Astrocyte (in vitro differentiated cells and primary cell): ENCODE data around the gene TLE1.

Source experiments
- EZH2 ChIP-seq: IDR thresholded peaks from 2 replicates; pipeline ENCODE4 v1.6.1; 2012; ENCODE audit warnings: mild to moderate bottlenecking, low read length, inconsistent platforms; ENCODE audit not compliant: insufficient read depth
- TF ChIP-seq, protein P1 (sequence below): IDR thresholded peaks from 2 replicates; pipeline ENCODE4 v1.5.1; 2011; ENCODE audit warnings: low read depth, mild to moderate bottlenecking, inconsistent platforms, low read length, moderate library complexity; ENCODE audit not compliant: insufficient read depth

DNA sequence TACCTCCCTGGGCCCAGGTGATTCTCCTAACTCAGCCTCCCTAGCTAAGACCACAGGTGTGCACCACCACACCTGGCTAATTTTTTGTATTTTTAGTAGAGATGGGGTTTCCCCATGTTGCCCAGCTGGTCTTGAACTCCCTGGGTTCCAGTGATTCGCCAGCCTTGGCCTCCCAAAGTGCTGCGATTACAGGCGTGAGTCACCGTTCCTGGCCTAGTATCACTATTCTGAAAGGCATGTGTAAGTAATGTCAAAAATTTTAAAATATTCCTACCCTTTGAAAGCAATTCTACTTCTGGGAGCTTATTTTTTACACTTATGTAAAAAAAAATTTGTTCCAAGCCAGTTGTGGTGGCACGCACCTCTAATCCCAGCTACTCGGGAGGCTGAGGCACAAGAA lies 27.1 kb upstream of the TLE1 start:
- TF ChIP-seq, protein P1, sequence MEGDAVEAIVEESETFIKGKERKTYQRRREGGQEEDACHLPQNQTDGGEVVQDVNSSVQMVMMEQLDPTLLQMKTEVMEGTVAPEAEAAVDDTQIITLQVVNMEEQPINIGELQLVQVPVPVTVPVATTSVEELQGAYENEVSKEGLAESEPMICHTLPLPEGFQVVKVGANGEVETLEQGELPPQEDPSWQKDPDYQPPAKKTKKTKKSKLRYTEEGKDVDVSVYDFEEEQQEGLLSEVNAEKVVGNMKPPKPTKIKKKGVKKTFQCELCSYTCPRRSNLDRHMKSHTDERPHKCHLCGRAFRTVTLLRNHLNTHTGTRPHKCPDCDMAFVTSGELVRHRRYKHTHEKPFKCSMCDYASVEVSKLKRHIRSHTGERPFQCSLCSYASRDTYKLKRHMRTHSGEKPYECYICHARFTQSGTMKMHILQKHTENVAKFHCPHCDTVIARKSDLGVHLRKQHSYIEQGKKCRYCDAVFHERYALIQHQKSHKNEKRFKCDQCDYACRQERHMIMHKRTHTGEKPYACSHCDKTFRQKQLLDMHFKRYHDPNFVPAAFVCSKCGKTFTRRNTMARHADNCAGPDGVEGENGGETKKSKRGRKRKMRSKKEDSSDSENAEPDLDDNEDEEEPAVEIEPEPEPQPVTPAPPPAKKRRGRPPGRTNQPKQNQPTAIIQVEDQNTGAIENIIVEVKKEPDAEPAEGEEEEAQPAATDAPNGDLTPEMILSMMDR: no peak
- TF ChIP-seq EZH2: no peak
